Kidney epithelial cell (primary cell): ENCODE data around the gene CFAP46. TPM values are rescaled to one million over a fixed set of nuclear protein-coding genes. Genes with fewer than 3 reads are reported as not detected.

ENCODE experiments used
- DNase-seq: peaks from one replicate; pipeline ENCODE4 v3.0.0-alpha.2; 2010; ENCODE audit warnings: low read depth
- H3K27me3 ChIP-seq: 2 replicates; pipeline ENCODE4 v1.6.0; 2011; ENCODE audit warnings: low read length; ENCODE audit not compliant: control insufficient read depth, insufficient read depth
- H3K36me3 ChIP-seq: 2 replicates; pipeline ENCODE4 v1.5.1; 2011; ENCODE audit warnings: low read length; ENCODE audit not compliant: control insufficient read depth, insufficient read depth
- H3K4me3 ChIP-seq: 2 replicates; pipeline ENCODE4 v1.5.1; 2011; ENCODE audit warnings: low read depth, mild to moderate bottlenecking, control low read depth, low read length
- CTCF ChIP-seq: IDR thresholded peaks from 2 replicates; pipeline ENCODE4 v1.5.1; 2011; ENCODE audit warnings: mild to moderate bottlenecking, moderate library complexity, low read length, control low read depth, inconsistent platforms; ENCODE audit not compliant: insufficient read depth, poor library complexity, severe bottlenecking
- total RNA-seq: library from RNA; depleted of rRNA; stranded (reverse); fragments of >200 nt; gene quantifications from 2 replicates; pipeline ENCODE4 v1.2.3, GENCODE V29; 2015

Gene CFAP46
- total RNA-seq, 1 donor from 2014 or later: 5.1 TPM

DNA sequence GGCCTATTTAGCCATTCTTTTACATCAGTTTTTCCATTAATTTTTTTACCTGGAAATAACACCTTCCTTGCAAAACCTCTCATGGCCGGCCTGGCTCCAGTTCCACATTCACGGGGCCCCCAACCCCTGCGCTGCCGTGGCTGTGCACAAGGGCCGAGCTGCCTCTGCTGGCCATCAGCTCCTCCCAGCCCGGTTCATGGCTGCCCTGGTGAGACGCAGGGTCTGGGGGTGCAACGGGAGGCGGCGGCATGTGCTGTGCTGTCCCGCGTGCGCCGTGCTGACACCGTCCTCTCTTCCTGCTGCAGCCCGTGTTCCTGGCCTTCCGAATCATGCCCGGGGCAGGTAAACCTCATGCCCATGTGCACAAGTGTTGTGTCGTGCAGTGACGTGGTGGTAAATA, 160.8 kb downstream of the CFAP46 start:
- Histone ChIP-seq H3K36me3 (no peaks in the 10 kb centered on the region), H3K4me3 (no peak overlapping the region), H3K27me3 (peaks cover 32% of the 10 kb centered on the region)
- DNase-seq: no peak
- TF ChIP-seq CTCF: no peak

- H3K4me3 ChIP-seq: no peak overlapping the region
- H3K36me3 ChIP-seq: no peaks in the 10 kb centered on the region
- no peak for DNase-seq
- TF ChIP-seq CTCF: no peak
- H3K27me3 ChIP-seq: peaks cover 27% of the 10 kb centered on the region
These were observed 162.0 kb downstream of the CFAP46 start for GRCh38 chr10:132780356-132780755.

- Histone ChIP-seq H3K27me3 (peaks cover 20% of the 10 kb centered on the region), H3K4me3 (no peak overlapping the region), H3K36me3 (no peaks in the 10 kb centered on the region)
- TF ChIP-seq CTCF: no peak
- DNase-seq: no peak
These were observed 162.6 kb downstream of the CFAP46 start for GRCh38 chr10:132779549-132780294.

GRCh38 chr10:132777441-132777840, 164.9 kb downstream of the CFAP46 start:
- Histone ChIP-seq H3K27me3 (peaks cover 4% of the 10 kb centered on the region), H3K36me3 (no peaks in the 10 kb centered on the region), H3K4me3 (no peak overlapping the region)
- TF ChIP-seq CTCF: no peak
- DNase-seq: no peak

DNA sequence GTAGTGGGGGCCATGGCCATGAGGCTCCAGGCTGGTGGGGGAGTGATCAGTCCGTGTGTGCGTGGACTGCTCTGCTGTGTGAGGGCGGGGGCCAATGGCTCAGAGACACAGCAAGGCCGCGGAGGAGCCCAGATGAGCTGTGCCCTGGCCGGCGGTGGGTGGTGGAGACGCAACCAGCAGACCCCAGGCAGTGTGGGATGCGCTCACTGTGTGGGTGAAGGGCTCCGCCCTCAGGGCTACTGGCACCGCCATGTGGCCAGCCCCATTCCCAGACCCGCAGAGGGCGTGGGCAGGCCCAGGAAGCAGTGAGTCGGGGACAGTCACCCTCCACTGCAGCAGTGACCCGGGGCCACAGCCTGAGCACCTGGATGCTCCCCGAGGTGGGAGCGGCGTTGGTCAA, 165.5 kb downstream of the CFAP46 start:
- no peak for DNase-seq
- Histone ChIP-seq H3K27me3 (peaks cover 4% of the 10 kb centered on the region), H3K36me3 (no peaks in the 10 kb centered on the region), H3K4me3 (no peak overlapping the region)
- no peak for TF ChIP-seq CTCF

- no peak for DNase-seq
- no peak for TF ChIP-seq CTCF
These were observed 166.2 kb downstream of the CFAP46 start for GRCh38 chr10:132776186-132776585.

More at GRCh38 chr10:132776186-132776585, 166.2 kb downstream of the CFAP46 start:
- H3K4me3 ChIP-seq: no peak overlapping the region
- H3K27me3 ChIP-seq: peaks cover 4% of the 10 kb centered on the region
- H3K36me3 ChIP-seq: no peaks in the 10 kb centered on the region
